Adrenal gland (tissue), 5 donors: ENCODE results near the gene REEP3.

Experiments used
- POLR2A ChIP-seq, 2 donors: fragments of 450-650 bp; IDR thresholded peaks; one replicate each; pipeline ENCODE4 v1.6.1; 2017; ENCODE audit warnings: antibody characterized with exemption in 2 of 2, mild to moderate bottlenecking in 2 of 2, moderate library complexity in 1 of 2
- TF ChIP-seq, protein P1 (sequence below), 6 experiments: fragments of 450-650 bp in 4 of 6; fragments of 200-600 bp in 2 of 6; sonication (generic) in 1 of 6; IDR thresholded peaks; 1 replicate in 5 of 6; 2 replicates in 1 of 6; pipeline versions ENCODE4 v1.5.1 to v1.8.0; 2016 to 2021; ENCODE audit warnings: antibody characterized with exemption in 6 of 6, mild to moderate bottlenecking in 2 of 6, moderate library complexity in 1 of 6
- donor health status: DM: no; HTN: no; CAD: no.

DNA sequence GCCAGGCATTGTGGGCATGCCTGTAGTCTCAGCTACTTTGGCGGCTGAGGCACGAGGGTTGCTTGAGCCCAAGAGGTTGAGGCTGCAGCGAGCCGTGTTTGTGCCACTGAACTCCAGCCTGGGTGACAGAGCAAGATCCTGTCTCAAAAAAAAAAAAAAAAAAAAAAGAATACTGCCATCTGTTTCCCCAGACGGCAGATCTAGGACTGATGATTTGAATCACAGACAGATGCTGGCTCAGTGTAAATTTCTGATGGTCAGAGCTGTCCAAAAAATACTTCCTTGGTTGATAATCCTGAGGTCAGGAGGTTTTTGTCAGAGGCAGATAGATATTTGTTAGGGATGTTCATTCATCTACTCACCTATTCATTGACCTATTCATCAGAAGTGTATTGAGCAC, 130.7 kb downstream of the REEP3 start:
- TF ChIP-seq, protein P1, sequence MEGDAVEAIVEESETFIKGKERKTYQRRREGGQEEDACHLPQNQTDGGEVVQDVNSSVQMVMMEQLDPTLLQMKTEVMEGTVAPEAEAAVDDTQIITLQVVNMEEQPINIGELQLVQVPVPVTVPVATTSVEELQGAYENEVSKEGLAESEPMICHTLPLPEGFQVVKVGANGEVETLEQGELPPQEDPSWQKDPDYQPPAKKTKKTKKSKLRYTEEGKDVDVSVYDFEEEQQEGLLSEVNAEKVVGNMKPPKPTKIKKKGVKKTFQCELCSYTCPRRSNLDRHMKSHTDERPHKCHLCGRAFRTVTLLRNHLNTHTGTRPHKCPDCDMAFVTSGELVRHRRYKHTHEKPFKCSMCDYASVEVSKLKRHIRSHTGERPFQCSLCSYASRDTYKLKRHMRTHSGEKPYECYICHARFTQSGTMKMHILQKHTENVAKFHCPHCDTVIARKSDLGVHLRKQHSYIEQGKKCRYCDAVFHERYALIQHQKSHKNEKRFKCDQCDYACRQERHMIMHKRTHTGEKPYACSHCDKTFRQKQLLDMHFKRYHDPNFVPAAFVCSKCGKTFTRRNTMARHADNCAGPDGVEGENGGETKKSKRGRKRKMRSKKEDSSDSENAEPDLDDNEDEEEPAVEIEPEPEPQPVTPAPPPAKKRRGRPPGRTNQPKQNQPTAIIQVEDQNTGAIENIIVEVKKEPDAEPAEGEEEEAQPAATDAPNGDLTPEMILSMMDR (IDR thresholded peaks at IDR 0.05): no peak
- no peak for TF ChIP-seq POLR2A (IDR thresholded peaks at IDR 0.05)
